T-cell (primary cell): ENCODE data around the gene KRTAP12-3. TPM values are rescaled to one million over a fixed set of nuclear protein-coding genes. Genes with fewer than 3 reads are reported as not detected.
"Not testable (repeated sequence)": the region's sequence is repeated elsewhere in the genome, so short reads cannot be mapped to it uniquely, and the experiment has no call there.

Source experiments
- ATAC-seq, 4 experiments: fragments of 200-7000 bp in 3 of 4; fragments of 150-1000 bp in 1 of 4; cut with Tn5 transposase; replicated peaks in 1 of 4; 1 replicate in 3 of 4; 2 replicates in 1 of 4; pipeline ENCODE4 v1.10.0; 2021; ENCODE audit warnings: moderate library complexity in 3 of 4, mild to moderate bottlenecking in 2 of 4, moderate number of reproducible peaks in 1 of 4
- CTCF ChIA-PET, 2 donors: fragments of 300-600 bp; sonication (Branson Sonifier 250); formaldehyde crosslinking; loops; one replicate each; lab custom pipeline; 2022; ENCODE audit warnings: antibody characterized with exemption in 2 of 2; lab: Charles Lee
- POLR2A ChIA-PET, 2 donors: fragments of 300-600 bp; sonication (Branson Sonifier 250); formaldehyde crosslinking; loops; one replicate each; lab custom pipeline; 2022; ENCODE audit warnings: antibody characterized with exemption in 2 of 2; lab: Charles Lee
- DNase-seq, 35 experiments: peaks; one replicate each; pipeline versions ENCODE4 v3.0.0 to v3.0.0-alpha.2; 2013 to 2023
- H3K27ac ChIP-seq: one replicate; pipeline ENCODE4 v1.5.1; 2013; ENCODE audit warnings: low read length
- H3K27me3 ChIP-seq, 2 experiments: replicated peaks in 1 of 2; 1 replicate in 1 of 2; 2 replicates in 1 of 2; pipeline versions ENCODE4 v1.6.1 to v1.7.0; 2013; ENCODE audit warnings: low read length in 1 of 2, mixed read lengths in 1 of 2; ENCODE audit not compliant: control insufficient read depth in 2 of 2, insufficient read depth in 2 of 2; ENCODE audit errors: extremely low read depth in 1 of 2
- H3K36me3 ChIP-seq, 2 donors: 1 replicate in 1 of 2; 2 replicates in 1 of 2; pipeline versions ENCODE4 v1.6.1 to v1.7.0; 2013; ENCODE audit warnings: low read length in 1 of 2; ENCODE audit not compliant: control insufficient read depth in 2 of 2, insufficient read depth in 1 of 2; ENCODE audit errors: extremely low read depth in 1 of 2
- H3K4me1 ChIP-seq, 2 experiments: 1 replicate in 1 of 2; 2 replicates in 1 of 2; pipeline versions ENCODE4 v1.6.1 to v1.7.0; 2013; ENCODE audit warnings: low read length in 2 of 2, mixed read lengths in 1 of 2; ENCODE audit not compliant: insufficient read depth in 2 of 2, control insufficient read depth in 1 of 2; ENCODE audit errors: extremely low read depth in 1 of 2
- H3K4me3 ChIP-seq, 2 donors: 1 replicate in 1 of 2; 2 replicates in 1 of 2; pipeline versions ENCODE4 v1.5.1 to v1.7.0; 2013; ENCODE audit warnings: mild to moderate bottlenecking in 2 of 2, low read length in 1 of 2, moderate library complexity in 1 of 2; ENCODE audit not compliant: control insufficient read depth in 1 of 2; ENCODE audit errors: extremely low read depth in 1 of 2
- H3K9me3 ChIP-seq: 2 replicates; pipeline ENCODE4 v1.7.0; 2013
- H3K27ac Mint-ChIP-seq, 2 donors: one replicate each; pipeline ENCODE4 v1.8.0; 2020 to 2021; ENCODE audit warnings: mild to moderate bottlenecking in 2 of 2, mixed read lengths in 2 of 2
- H3K27me3 Mint-ChIP-seq, 2 donors: one replicate each; pipeline ENCODE4 v1.8.0; 2021 to 2022; ENCODE audit warnings: mixed read lengths in 2 of 2
- H3K36me3 Mint-ChIP-seq: one replicate; pipeline ENCODE4 v1.8.0; 2021; ENCODE audit warnings: mixed read lengths
- H3K4me1 Mint-ChIP-seq, 3 donors: one replicate each; pipeline ENCODE4 v1.8.0; 2020 to 2022; ENCODE audit warnings: mixed read lengths in 3 of 3, mild to moderate bottlenecking in 1 of 3
- H3K4me3 Mint-ChIP-seq, 3 donors: one replicate each; pipeline ENCODE4 v1.8.0; 2020 to 2022; ENCODE audit warnings: mild to moderate bottlenecking in 3 of 3, mixed read lengths in 3 of 3, moderate library complexity in 3 of 3
- H3K9me3 Mint-ChIP-seq, 3 donors: one replicate each; pipeline ENCODE4 v1.8.0; 2020 to 2022; ENCODE audit warnings: mixed read lengths in 3 of 3
- WGBS: methylation state at CpG from one replicate; pipeline ENCODE4 v1.1.5; 2013; ENCODE audit warnings: missing lambda C conversion rate; ENCODE audit not compliant: insufficient coverage; 5-methylcytosine and 5-hydroxymethylcytosine counted together
- total RNA-seq, 35 experiments: library from RNA in 6 of 35; stranded (reverse) in 6 of 35; fragments of 120-200 nt in 1 of 35; gene quantifications; one replicate each; pipeline versions ENCODE4 v1.2.1 to v1.2.4 and lab custom pipeline; 2013 to 2026

KRTAP12-3 gene
- total RNA-seq, 5 donors from 2014 or later (not counting 1 experiment from before 2014, with no cell fraction given): not detected

- CTCF ChIA-PET: interaction anchor here in 1 of 2 donors (0.6 kb wide), 1 partner anchor 12 kb away, joined by 3 read pairs; no protein-coding TSS in a partner anchor
- ATAC-seq, H3K9me3 Mint-ChIP-seq, H3K4me1 Mint-ChIP-seq, H3K27ac ChIP-seq, H3K36me3 Mint-ChIP-seq, DNase-seq, H3K27ac Mint-ChIP-seq, H3K9me3 ChIP-seq, H3K4me3 ChIP-seq, H3K4me3 Mint-ChIP-seq, H3K36me3 ChIP-seq, POLR2A ChIA-PET, H3K4me1 ChIP-seq: not testable (repeated sequence)
- WGBS: 60% methylated on average over 2 of the region's 6 CpGs
- peaks cover 10 to 20% of the 10 kb centered on the region in 2 donors for H3K27me3 Mint-ChIP-seq
- H3K27me3 ChIP-seq: peaks cover 0 to 23% of the 10 kb centered on the region in 2 experiments
Observed at GRCh38 chr21:44685050-44685449, 27.3 kb downstream of the KRTAP12-3 start.

GRCh38 chr21:44686000-44686781 is 28.5 kb downstream of the KRTAP12-3 start:
- 44% methylated on average over 11 of the region's 14 CpGs for WGBS
- no peak overlapping the region for H3K27ac Mint-ChIP-seq
- no peak overlapping the region for H3K4me3 ChIP-seq
- CTCF ChIA-PET: no interaction called here
- peaks cover 0 to 23% of the 10 kb centered on the region in 2 experiments for H3K27me3 ChIP-seq
- peaks cover 4 to 14% (median 5%) of the 10 kb centered on the region in 3 donors for H3K4me1 Mint-ChIP-seq
- ATAC-seq (no peak), DNase-seq (no peak)
- H3K4me1 ChIP-seq: no peaks in the 10 kb centered on the region
- no peak overlapping the region for H3K4me3 Mint-ChIP-seq
- POLR2A ChIA-PET: no interaction called here
- no peaks in the 10 kb centered on the region for H3K36me3 Mint-ChIP-seq
- H3K27me3 Mint-ChIP-seq: peaks cover 10 to 20% of the 10 kb centered on the region in 2 donors
- H3K9me3 ChIP-seq: no peaks in the 10 kb centered on the region
- no peaks in the 10 kb centered on the region for H3K9me3 Mint-ChIP-seq
- H3K27ac ChIP-seq: no peak overlapping the region
- no peaks in the 10 kb centered on the region for H3K36me3 ChIP-seq

- Mint-ChIP-seq H3K27ac (no peak overlapping the region), H3K9me3 (peaks cover 0 to 3% (median 0%) of the 10 kb centered on the region in 3 donors), H3K36me3 (no peaks in the 10 kb centered on the region), H3K27me3 (peaks cover 10 to 18% of the 10 kb centered on the region in 2 donors), H3K4me1 (peaks cover 12 to 22% (median 12%) of the 10 kb centered on the region in 3 donors), H3K4me3 (no peak overlapping the region)
- H3K36me3 ChIP-seq: no peaks in the 10 kb centered on the region
- WGBS: 84% methylated on average over 20 of the region's 25 CpGs
- peaks cover 0 to 23% of the 10 kb centered on the region in 2 experiments for H3K27me3 ChIP-seq
- no peak for DNase-seq
- no peaks in the 10 kb centered on the region for H3K4me1 ChIP-seq
- ChIA-PET CTCF (no interaction called here), POLR2A (no interaction called here)
- H3K27ac ChIP-seq: no peak overlapping the region
- no peak overlapping the region for H3K4me3 ChIP-seq
- H3K9me3 ChIP-seq: no peaks in the 10 kb centered on the region
- no peak for ATAC-seq
Observed at GRCh38 chr21:44686843-44687561, 29.3 kb downstream of the KRTAP12-3 start.

- Histone ChIP-seq H3K4me3 (no peak overlapping the region), H3K4me1 (no peaks in the 10 kb centered on the region), H3K9me3 (no peaks in the 10 kb centered on the region), H3K27ac (no peak overlapping the region), H3K27me3 (peaks cover 0 to 23% of the 10 kb centered on the region in 2 experiments), H3K36me3 (no peaks in the 10 kb centered on the region)
- peaks cover under 1 to 10% (median 4%) of the 10 kb centered on the region in 3 donors for H3K9me3 Mint-ChIP-seq
- H3K27ac Mint-ChIP-seq: no peak overlapping the region
- peaks cover 12 to 22% (median 13%) of the 10 kb centered on the region in 3 donors for H3K4me1 Mint-ChIP-seq
- 92% methylated on average over 6 of the region's 11 CpGs for WGBS
- ChIA-PET CTCF (no interaction called here), POLR2A (no interaction called here)
- H3K27me3 Mint-ChIP-seq: peaks cover 10 to 18% of the 10 kb centered on the region in 2 donors
- no peak for DNase-seq
- no peaks in the 10 kb centered on the region for H3K36me3 Mint-ChIP-seq
- no peak overlapping the region for H3K4me3 Mint-ChIP-seq
- ATAC-seq: no peak
Observed at GRCh38 chr21:44687671-44688070, 29.9 kb downstream of the KRTAP12-3 start.

GRCh38 chr21:44689740-44690139 is 32.0 kb downstream of the KRTAP12-3 start:
- H3K4me3 ChIP-seq, H3K9me3 ChIP-seq, H3K36me3 ChIP-seq, H3K27ac Mint-ChIP-seq, H3K36me3 Mint-ChIP-seq, DNase-seq, CTCF ChIA-PET, H3K4me1 ChIP-seq, POLR2A ChIA-PET, H3K27ac ChIP-seq, ATAC-seq, H3K4me3 Mint-ChIP-seq: not testable (repeated sequence)
- peaks cover 6 to 22% (median 14%) of the 10 kb centered on the region in 3 donors for H3K9me3 Mint-ChIP-seq
- H3K27me3 ChIP-seq: peaks cover 0 to 23% of the 10 kb centered on the region in 2 experiments
- H3K4me1 Mint-ChIP-seq: peaks cover 17 to 22% (median 18%) of the 10 kb centered on the region in 3 donors
- 85% methylated on average over 2 of the region's 3 CpGs for WGBS
- peaks cover 10 to 17% of the 10 kb centered on the region in 2 donors for H3K27me3 Mint-ChIP-seq

GRCh38 chr21:44691686-44692085 is 34.0 kb downstream of the KRTAP12-3 start:
- Mint-ChIP-seq H3K4me1 (peaks cover 18 to 23% (median 18%) of the 10 kb centered on the region in 3 donors), H3K9me3 (peaks cover 6 to 22% (median 14%) of the 10 kb centered on the region in 3 donors), H3K27me3 (peaks cover 6 to 19% of the 10 kb centered on the region in 2 donors), H3K27ac (peak overlapping the region in 1 of 2 donors; percentile 16), H3K36me3 (no peaks in the 10 kb centered on the region), H3K4me3 (no peak overlapping the region)
- ATAC-seq (peak in 1 of 4 experiments; percentile 51), DNase-seq (no peak)
- Histone ChIP-seq H3K9me3 (peaks cover 2% of the 10 kb centered on the region), H3K36me3 (no peaks in the 10 kb centered on the region), H3K27ac (no peak overlapping the region), H3K4me1 (peaks cover 0 to 3% of the 10 kb centered on the region in 2 experiments), H3K27me3 (peaks cover 0 to 22% of the 10 kb centered on the region in 2 experiments), H3K4me3 (no peak overlapping the region)
- CTCF ChIA-PET: interaction anchor here in 1 of 2 donors (1.0 kb wide), 1 partner anchor 34 kb away, joined by 4 read pairs; the partner anchor contains the start of gene KRTAP12-3
- WGBS: no CpG with 5 or more reads among the region's 2 CpGs
- POLR2A ChIA-PET: interaction anchor here in 1 of 2 donors (0.6 kb wide), 1 partner anchor 93 kb away, joined by 12 read pairs; no protein-coding TSS in a partner anchor
